LoVo (cell line): ENCODE results near the gene PDS5B.
A peak's percentile ranks its signal among the peaks of the same experiment; 100 is the strongest.
"Not testable (repeated sequence)": the region's sequence is repeated elsewhere in the genome, so short reads cannot be mapped to it uniquely, and the experiment has no call there.

Experiments used
- DNase-seq: peaks from one replicate; pipeline ENCODE4 v3.0.0-alpha.2; 2016; ENCODE audit warnings: low spot score

Gene PDS5B

GRCh38 chr13:32804673-32805230 is 218.5 kb downstream of the PDS5B start:
- DNase-seq: no peak

- DNase-seq: no peak
Observed at GRCh38 chr13:32811297-32811800, 225.1 kb downstream of the PDS5B start.

- DNase-seq: no peak
Observed at GRCh38 chr13:32821149-32821688, 235.0 kb downstream of the PDS5B start.

GRCh38 chr13:32822771-32823170 is 236.5 kb downstream of the PDS5B start:
- DNase-seq: no peak

GRCh38 chr13:32823597-32823996 is 237.3 kb downstream of the PDS5B start:
- no peak for DNase-seq

- DNase-seq: no peak
Observed at GRCh38 chr13:32824061-32824460, 237.8 kb downstream of the PDS5B start.

- DNase-seq: peak; percentile 18
Observed at GRCh38 chr13:32824675-32825074, 238.4 kb downstream of the PDS5B start.

GRCh38 chr13:32825481-32825880 is 239.2 kb downstream of the PDS5B start:
- no peak for DNase-seq

GRCh38 chr13:32826372-32826771 is 240.1 kb downstream of the PDS5B start:
- not testable (repeated sequence) for DNase-seq
